IMR-90 (cell line): ENCODE data around the gene ABCC3. TPM values are rescaled to one million over a fixed set of nuclear protein-coding genes. Genes with fewer than 3 reads are reported as not detected.

Experiments used
- ATAC-seq: fragments of 200-7000 bp; cut with Tn5 transposase; 2 replicates; pipeline ENCODE4 v1.9.1; 2020; ENCODE audit warnings: low read depth, mild to moderate bottlenecking, moderate library complexity
- BruUV-seq: library from RNA; stranded (reverse); fragments of 400-500 nt; replicated peaks from 2 replicates; lab custom pipeline; 2021; lab: Mats Ljungman, UMichigan
- CTCF ChIA-PET: fragments of 300-600 bp; formaldehyde crosslinking; extraction: SDS; loops from one replicate; lab custom pipeline; 2021; ENCODE audit warnings: antibody characterized with exemption; lab: Yijun Ruan, JAX
- POLR2A ChIA-PET: fragments of 300-600 bp; sonication (Branson Sonifier 250); formaldehyde crosslinking; loops from one replicate; lab custom pipeline; 2022; ENCODE audit warnings: antibody characterized with exemption; ENCODE audit not compliant: unreplicated experiment; lab: Charles Lee
- DNase-seq: peaks from one replicate; pipeline ENCODE4 v3.0.0; 2013
- H2AFZ ChIP-seq: replicated peaks from 2 replicates; pipeline ENCODE3; 2013; ENCODE audit warnings: low read length, mild to moderate bottlenecking; ENCODE audit not compliant: poor library complexity
- H2AK5ac ChIP-seq: 2 replicates; pipeline ENCODE4 v1.6.1; 2013; ENCODE audit warnings: low read depth, low read length, inconsistent platforms
- H2AK9ac ChIP-seq: replicated peaks from 2 replicates; pipeline ENCODE3; 2013; ENCODE audit warnings: mild to moderate bottlenecking, low read depth, low read length, moderate library complexity; ENCODE audit not compliant: poor library complexity
- H2BK120ac ChIP-seq: 2 replicates; pipeline ENCODE4 v1.6.1; 2013; ENCODE audit warnings: low read depth, low read length, inconsistent platforms
- H2BK15ac ChIP-seq: 3 replicates; pipeline ENCODE4 v1.6.1; 2013; ENCODE audit warnings: low read depth, low read length, inconsistent platforms
- H2BK20ac ChIP-seq: 2 replicates; pipeline ENCODE4 v1.6.1; 2013; ENCODE audit warnings: low read depth, mild to moderate bottlenecking, inconsistent platforms, low read length, moderate library complexity
- H2BK5ac ChIP-seq: 2 replicates; pipeline ENCODE4 v1.6.1; 2013; ENCODE audit warnings: mild to moderate bottlenecking, low read depth, low read length, inconsistent platforms; ENCODE audit not compliant: poor library complexity, severe bottlenecking
- H3K14ac ChIP-seq: replicated peaks from 2 replicates; pipeline ENCODE4 v1.6.1; 2013; ENCODE audit warnings: low read depth, low read length, inconsistent platforms
- H3K18ac ChIP-seq: 2 replicates; pipeline ENCODE4 v1.6.1; 2013; ENCODE audit warnings: low read depth, low read length, control low read depth
- H3K23ac ChIP-seq: 2 replicates; pipeline ENCODE4 v1.6.1; 2013; ENCODE audit warnings: low read depth, low read length, inconsistent platforms
- H3K27ac ChIP-seq: 2 replicates; pipeline ENCODE4 v1.5.1; 2013; ENCODE audit warnings: mild to moderate bottlenecking, control low read depth, low read length; ENCODE audit not compliant: insufficient read depth
- H3K27me3 ChIP-seq: 2 replicates; pipeline ENCODE4 v1.6.1; 2013; ENCODE audit warnings: low read length; ENCODE audit not compliant: control insufficient read depth, insufficient read depth
- H3K36me3 ChIP-seq: 2 replicates; pipeline ENCODE4 v1.6.1; 2013; ENCODE audit warnings: low read length, mixed read lengths; ENCODE audit not compliant: control insufficient read depth, insufficient read depth
- H3K4ac ChIP-seq: 2 replicates; pipeline ENCODE4 v1.6.1; 2013; ENCODE audit warnings: low read depth, low read length, inconsistent platforms
- H3K4me1 ChIP-seq: 2 replicates; pipeline ENCODE4 v1.6.1; 2013; ENCODE audit warnings: low read length, mixed read lengths; ENCODE audit not compliant: control insufficient read depth, insufficient read depth
- H3K4me2 ChIP-seq: 2 replicates; pipeline ENCODE4 v1.6.1; 2013; ENCODE audit warnings: low read depth, mild to moderate bottlenecking, control low read depth, low read length, moderate library complexity
- H3K4me3 ChIP-seq: 2 replicates; pipeline ENCODE4 v1.5.1; 2013; ENCODE audit warnings: low read depth, mild to moderate bottlenecking, control low read depth, low read length, moderate library complexity; ENCODE audit not compliant: insufficient read depth
- H3K56ac ChIP-seq: 2 replicates; pipeline ENCODE4 v1.6.1; 2013; ENCODE audit warnings: low read length, inconsistent platforms; ENCODE audit not compliant: insufficient read depth; ENCODE audit errors: extremely low read depth
- H3K79me1 ChIP-seq, 2 experiments: 2 replicates each; pipeline ENCODE4 v1.6.1; 2013; ENCODE audit warnings: low read length in 2 of 2, inconsistent platforms in 1 of 2, low read depth in 1 of 2
- H3K9ac ChIP-seq: 2 replicates; pipeline ENCODE4 v1.6.1; 2013; ENCODE audit warnings: low read depth, low read length, control low read depth
- H3K9me1 ChIP-seq: 2 replicates; pipeline ENCODE4 v1.6.1; 2013; ENCODE audit warnings: low read length, inconsistent platforms; ENCODE audit not compliant: insufficient read depth
- H3K9me3 ChIP-seq: 2 replicates; pipeline ENCODE4 v1.6.1; 2013; ENCODE audit warnings: low read length; ENCODE audit not compliant: control insufficient read depth, insufficient read depth
- H4K20me1 ChIP-seq: 2 replicates; pipeline ENCODE4 v1.6.1; 2013; ENCODE audit warnings: low read length, inconsistent platforms; ENCODE audit not compliant: insufficient read depth
- H4K5ac ChIP-seq: 2 replicates; pipeline ENCODE4 v1.6.1; 2013; ENCODE audit warnings: mild to moderate bottlenecking, low read depth, low read length, control low read depth
- H4K8ac ChIP-seq, 2 experiments: 2 replicates each; pipeline ENCODE4 v1.6.1; 2013; ENCODE audit warnings: low read depth in 2 of 2, low read length in 2 of 2, control low read depth in 1 of 2, inconsistent platforms in 1 of 2
- H4K91ac ChIP-seq: 2 replicates; pipeline ENCODE4 v1.6.1; 2013; ENCODE audit warnings: low read depth, low read length, inconsistent platforms; ENCODE audit not compliant: insufficient read depth
- BHLHE40 ChIP-seq: fragments of 150-350 bp; IDR thresholded peaks from 2 replicates; pipeline ENCODE4 v1.6.1; 2016; ENCODE audit warnings: mild to moderate bottlenecking, low read depth, low read length
- CEBPB ChIP-seq: IDR thresholded peaks from 2 replicates; pipeline ENCODE4 v1.6.1; 2012; ENCODE audit warnings: low read depth, low read length, improper control_type of control experiment
- CHD1 ChIP-seq: IDR thresholded peaks from 2 replicates; pipeline ENCODE4 v1.6.1; 2012; ENCODE audit warnings: low read depth, low read length, improper control_type of control experiment
- CTCF ChIP-seq: conservative IDR thresholded peaks from 2 replicates; pipeline ENCODE4 v1.5.1; 2012; ENCODE audit warnings: mild to moderate bottlenecking, low read depth, low read length, improper control_type of control experiment
- FOS ChIP-seq: fragments of 150-350 bp; IDR thresholded peaks from 2 replicates; pipeline ENCODE4 v1.6.1; 2016; ENCODE audit warnings: low read depth, low read length
- MAFK ChIP-seq: IDR thresholded peaks from 2 replicates; pipeline ENCODE4 v1.6.1; 2012; ENCODE audit warnings: low read depth, low read length, improper control_type of control experiment
- MAZ ChIP-seq: IDR thresholded peaks from 2 replicates; pipeline ENCODE4 v1.6.1; 2012; ENCODE audit warnings: low read depth, mild to moderate bottlenecking, low read length, improper control_type of control experiment, moderate library complexity, borderline replicate concordance
- MXI1 ChIP-seq: IDR thresholded peaks from 2 replicates; pipeline ENCODE4 v1.6.1; 2012; ENCODE audit warnings: low read depth, mild to moderate bottlenecking, low read length, moderate library complexity, borderline replicate concordance
- NFE2L2 ChIP-seq: fragments of 150-350 bp; IDR thresholded peaks from 2 replicates; pipeline ENCODE4 v1.6.1; 2016; ENCODE audit warnings: low read depth, mild to moderate bottlenecking, low read length
- POLR2A ChIP-seq: IDR thresholded peaks from 2 replicates; pipeline ENCODE4 v1.6.1; 2012; ENCODE audit warnings: mild to moderate bottlenecking, low read depth, low read length
- RAD21 ChIP-seq: IDR thresholded peaks from 2 replicates; pipeline ENCODE4 v1.6.1; 2012; ENCODE audit warnings: low read length, improper control_type of control experiment
- RCOR1 ChIP-seq: IDR thresholded peaks from 2 replicates; pipeline ENCODE4 v1.6.1; 2012; ENCODE audit warnings: mild to moderate bottlenecking, low read length, improper control_type of control experiment; ENCODE audit not compliant: insufficient replicate concordance
- RFX5 ChIP-seq: IDR thresholded peaks from 2 replicates; pipeline ENCODE4 v1.8.0; 2012; ENCODE audit warnings: low read depth, mild to moderate bottlenecking, low read length, moderate library complexity
- SMC3 ChIP-seq: fragments of 150-350 bp; IDR thresholded peaks from 2 replicates; pipeline ENCODE4 v1.6.1; 2016; ENCODE audit warnings: low read depth, mild to moderate bottlenecking, antibody characterized with exemption, low read length, moderate library complexity
- USF2 ChIP-seq: fragments of 150-350 bp; IDR thresholded peaks from 2 replicates; pipeline ENCODE4 v1.6.1; 2017; ENCODE audit warnings: mild to moderate bottlenecking, antibody characterized with exemption, low read length, low read depth
- WGBS, 2 experiments: methylation state at CpG; one replicate each; pipeline versions ENCODE4 v1.1.5 to v1.1.7; 2013; ENCODE audit warnings: missing lambda C conversion rate in 2 of 2; ENCODE audit not compliant: insufficient read length in 1 of 2; ENCODE audit errors: extremely low coverage in 2 of 2; 5-methylcytosine and 5-hydroxymethylcytosine counted together
- dilution Hi-C: fragments of 300-500 bp; cut with HindIII; formaldehyde crosslinking; loops from one replicate; pipeline ENCODE4 v1.14.3; 2018; ENCODE audit warnings: low sequenced_read_pairs; ENCODE audit not compliant: unreplicated experiment
- in situ Hi-C: fragments of 300-500 bp; cut with MboI; formaldehyde crosslinking; loops from 3 replicates; pipeline ENCODE4 v1.14.3; 2019; ENCODE audit warnings: low sequenced_read_pairs, inconsistent platforms, mixed read lengths
- intact Hi-C: fragments of 100-400 bp; cut with micrococcal nuclease; formaldehyde crosslinking; loops from 2 replicates; pipeline ENCODE4 v1.10.0; 2022
- polyA plus RNA-seq, 3 experiments: library from polyadenylated mRNA; depleted of rRNA; stranded (reverse); fragments of >200 nt; gene quantifications; 2 replicates each; pipeline ENCODE4 v1.2.3, GENCODE V29; 2012; ENCODE audit warnings: low replicate concordance in 1 of 3
- total RNA-seq: library from RNA; depleted of rRNA; stranded (reverse); fragments of >200 nt; gene quantifications from 2 replicates; pipeline ENCODE4 v1.2.3, GENCODE V29; 2012

ABCC3 gene
- total and polyA plus RNA-seq, 2 of the 4 experiments (the other 2 are of a cell fraction): 3.2 to 6.6 TPM

- Histone ChIP-seq H3K18ac (no peak overlapping the region), H3K4me1 (peaks cover 7% of the 10 kb centered on the region), H4K8ac (no peak overlapping the region), H4K5ac (no peak overlapping the region), H3K27ac (no peak overlapping the region), H3K9me3 (no peaks in the 10 kb centered on the region), H4K91ac (no peak overlapping the region), H3K4me2 (no peak overlapping the region), H2BK15ac (no peak overlapping the region), H2AFZ (no peak overlapping the region), H3K23ac (no peak overlapping the region), H3K36me3 (peaks cover 2% of the 10 kb centered on the region; the same call in 1 of the 2 replicates), H3K9ac (no peak overlapping the region), H4K20me1 (no peaks in the 10 kb centered on the region), H2AK5ac (no peak overlapping the region), H3K14ac (no peak overlapping the region), H3K4ac (no peak overlapping the region), H2BK120ac (no peak overlapping the region; the same call in 1 of the 2 replicates), H3K56ac (no peak overlapping the region), H3K9me1 (peaks cover 15% of the 10 kb centered on the region), H2BK20ac (no peak overlapping the region), H2BK5ac (no peak overlapping the region), H2AK9ac (no peak overlapping the region), H3K4me3 (no peak overlapping the region), H3K27me3 (no peaks in the 10 kb centered on the region), H3K79me1 (no peaks in the 10 kb centered on the region)
- POLR2A ChIA-PET: no interaction called here
- ATAC-seq: no peak
- 100% methylated on average over 4 of the region's 24 CpGs; no CpG with 5 or more reads in 1 of the 2 experiments for WGBS, 2 experiments
- CTCF ChIA-PET: no interaction called here
- DNase-seq: no peak
- dilution Hi-C loops: no loop called here
- intact Hi-C loops: no loop called here
- in situ Hi-C loops: loop anchor here (5.0 kb wide), 1 partner anchor 39 kb away; no protein-coding TSS in a partner anchor
- BruUV-seq: no TSS peak
- TF ChIP-seq RFX5: no peak
- no peak for TF ChIP-seq MXI1
- no peak for TF ChIP-seq MAZ
- TF ChIP-seq NFE2L2: no peak
- TF ChIP-seq RAD21: no peak
- no peak for TF ChIP-seq SMC3
- TF ChIP-seq FOS: no peak
- no peak for TF ChIP-seq CTCF
- TF ChIP-seq CHD1: no peak
- TF ChIP-seq MAFK: no peak
- no peak for TF ChIP-seq RCOR1
- no peak for TF ChIP-seq POLR2A
- TF ChIP-seq USF2: no peak
- no peak for TF ChIP-seq CEBPB
- no peak for TF ChIP-seq BHLHE40
Measured at GRCh38 chr17:50676065-50676975, 41.6 kb downstream of the ABCC3 start.
